OCI-LY7 (cell line): ENCODE data around the gene CD28. TPM values are rescaled to one million over a fixed set of nuclear protein-coding genes. Genes with fewer than 3 reads are reported as not detected.
"Not testable (repeated sequence)": the region's sequence is repeated elsewhere in the genome, so short reads cannot be mapped to it uniquely, and the experiment has no call there.

Experiments
- BruUV-seq: library from RNA; stranded (reverse); fragments of 400-500 nt; replicated peaks from 2 replicates; lab custom pipeline; 2021; lab: Mats Ljungman, UMichigan
- CTCF ChIA-PET: fragments of 300-600 bp; sonication (Branson Sonifier 250); formaldehyde crosslinking; loops from one replicate; lab custom pipeline; 2022; ENCODE audit warnings: antibody characterized with exemption; ENCODE audit not compliant: unreplicated experiment; lab: Charles Lee
- POLR2A ChIA-PET: fragments of 300-600 bp; sonication (Branson Sonifier 250); formaldehyde crosslinking; loops from one replicate; lab custom pipeline; 2022; ENCODE audit warnings: antibody characterized with exemption; lab: Charles Lee
- DNase-seq: peaks from one replicate; pipeline ENCODE4 v3.0.0-alpha.2; 2015; ENCODE audit warnings: low spot score
- H2AFZ ChIP-seq: fragments of 200-600 bp; sonication (generic), shearing (Covaris generic); 2 replicates; pipeline ENCODE4 v1.6.1; 2014; ENCODE audit warnings: mild to moderate bottlenecking, antibody characterized with exemption, low read length, moderate library complexity
- H3K27ac ChIP-seq: fragments of 200-600 bp; sonication (generic); 2 replicates; pipeline ENCODE4 v1.5.1; 2014; ENCODE audit warnings: mixed run types, low read depth, mild to moderate bottlenecking, moderate library complexity, low read length, inconsistent platforms; ENCODE audit not compliant: poor library complexity, severe bottlenecking
- H3K36me3 ChIP-seq: fragments of 200-600 bp; sonication (generic); 2 replicates; pipeline ENCODE4 v1.6.1; 2014; ENCODE audit warnings: mild to moderate bottlenecking, antibody characterized with exemption, low read length, moderate library complexity, mixed read lengths; ENCODE audit not compliant: insufficient read depth
- H3K4me1 ChIP-seq: fragments of 200-600 bp; sonication (generic); 2 replicates; pipeline ENCODE4 v1.5.1; 2014; ENCODE audit warnings: mild to moderate bottlenecking, low read length; ENCODE audit not compliant: insufficient read depth, poor library complexity, severe bottlenecking
- H3K4me2 ChIP-seq: fragments of 200-600 bp; sonication (generic); 2 replicates; pipeline ENCODE4 v1.6.1; 2014; ENCODE audit warnings: mild to moderate bottlenecking, low read length
- H3K4me3 ChIP-seq: fragments of 200-600 bp; sonication (generic); 2 replicates; pipeline ENCODE4 v1.5.1; 2014; ENCODE audit warnings: mild to moderate bottlenecking, low read depth, low read length; ENCODE audit not compliant: poor library complexity, severe bottlenecking
- H3K79me2 ChIP-seq: fragments of 200-600 bp; sonication (generic); 2 replicates; pipeline ENCODE4 v1.6.1; 2016; ENCODE audit warnings: low read depth, mild to moderate bottlenecking, low read length, moderate library complexity, mixed read lengths; ENCODE audit not compliant: insufficient read depth
- H3K9me2 ChIP-seq: fragments of 200-600 bp; sonication (generic); 2 replicates; pipeline ENCODE4 v1.6.1; 2016; ENCODE audit warnings: mild to moderate bottlenecking, low read length, mixed read lengths; ENCODE audit not compliant: insufficient read depth
- H3K9me3 ChIP-seq: fragments of 200-600 bp; sonication (generic); 2 replicates; pipeline ENCODE4 v1.6.1; 2014; ENCODE audit warnings: mild to moderate bottlenecking, mixed run types, low read length, mixed read lengths
- H4K20me1 ChIP-seq: fragments of 200-600 bp; sonication (generic); 2 replicates; pipeline ENCODE4 v1.6.1; 2014; ENCODE audit warnings: mild to moderate bottlenecking, antibody characterized with exemption, low read length, moderate library complexity, mixed read lengths; ENCODE audit not compliant: insufficient read depth
- EZH2phosphoT487 ChIP-seq: fragments of 200-600 bp; sonication (generic); IDR thresholded peaks from 2 replicates; pipeline ENCODE4 v1.6.1; 2018; ENCODE audit warnings: low read depth, borderline replicate concordance, mild to moderate bottlenecking, mixed run types, antibody characterized with exemption, low read length, moderate library complexity, mixed read lengths
- intact Hi-C: fragments of 100-400 bp; cut with micrococcal nuclease; formaldehyde crosslinking; loops from one replicate; pipeline ENCODE4 v1.10.0; 2022; ENCODE audit not compliant: unreplicated experiment
- total RNA-seq, 2 experiments: library from RNA; depleted of rRNA in 1 of 2; stranded (reverse); fragments of >200 nt in 1 of 2; shearing (Covaris generic) in 1 of 2; gene quantifications; 2 replicates each; pipeline ENCODE4 v1.2.3, GENCODE V29; 2014 to 2022
- TF ChIP-seq, protein P1 (sequence below): fragments of 200-600 bp; sonication (generic); conservative IDR thresholded peaks from 2 replicates; pipeline ENCODE4 v1.5.1; 2014; ENCODE audit warnings: mild to moderate bottlenecking, antibody characterized with exemption, low read length, moderate library complexity, mixed read lengths

The CD28 gene
- total RNA-seq, 2 experiments from 2014 or later: 0.92 to 44.6 TPM

DNA sequence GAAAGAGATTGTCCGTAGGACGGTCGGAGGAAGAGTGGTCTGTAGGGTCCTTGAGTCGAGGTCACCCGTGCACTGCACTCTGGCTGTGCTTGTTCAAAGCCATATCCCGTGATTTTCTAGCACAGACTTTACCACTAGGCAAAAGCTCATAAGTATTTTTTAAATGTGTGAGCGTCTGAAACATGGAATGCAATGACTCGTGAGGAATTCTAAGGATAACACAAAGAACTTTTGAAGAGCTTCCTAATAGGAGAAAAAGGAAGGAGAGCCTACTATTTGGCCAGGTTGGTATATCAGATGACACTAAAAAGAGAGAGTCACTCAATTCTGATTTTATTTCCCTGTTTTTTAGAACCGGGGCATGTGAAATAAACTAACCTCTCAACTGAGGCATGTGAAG, 68.3 kb downstream of the CD28 start:
- Histone ChIP-seq H3K36me3 (no peaks in the 10 kb centered on the region), H3K27ac (no peak overlapping the region), H2AFZ (no peak overlapping the region), H3K4me2 (no peak overlapping the region), H3K4me3 (no peak overlapping the region), H3K4me1 (no peaks in the 10 kb centered on the region), H3K79me2 (no peaks in the 10 kb centered on the region), H3K9me2 (no peaks in the 10 kb centered on the region), H4K20me1 (no peaks in the 10 kb centered on the region), H3K9me3 (0 out of 2 replicates have a peak, but pooled peaks cover 6% of the 10 kb centered on the region)
- intact Hi-C loops: no loop called here
- ChIA-PET CTCF (no interaction called here), POLR2A (interaction anchor here (0.8 kb wide), 1 partner anchor 12 kb away, joined by 4 read pairs; no protein-coding TSS in a partner anchor)
- BruUV-seq: no TSS peak
- TF ChIP-seq, protein P1, sequence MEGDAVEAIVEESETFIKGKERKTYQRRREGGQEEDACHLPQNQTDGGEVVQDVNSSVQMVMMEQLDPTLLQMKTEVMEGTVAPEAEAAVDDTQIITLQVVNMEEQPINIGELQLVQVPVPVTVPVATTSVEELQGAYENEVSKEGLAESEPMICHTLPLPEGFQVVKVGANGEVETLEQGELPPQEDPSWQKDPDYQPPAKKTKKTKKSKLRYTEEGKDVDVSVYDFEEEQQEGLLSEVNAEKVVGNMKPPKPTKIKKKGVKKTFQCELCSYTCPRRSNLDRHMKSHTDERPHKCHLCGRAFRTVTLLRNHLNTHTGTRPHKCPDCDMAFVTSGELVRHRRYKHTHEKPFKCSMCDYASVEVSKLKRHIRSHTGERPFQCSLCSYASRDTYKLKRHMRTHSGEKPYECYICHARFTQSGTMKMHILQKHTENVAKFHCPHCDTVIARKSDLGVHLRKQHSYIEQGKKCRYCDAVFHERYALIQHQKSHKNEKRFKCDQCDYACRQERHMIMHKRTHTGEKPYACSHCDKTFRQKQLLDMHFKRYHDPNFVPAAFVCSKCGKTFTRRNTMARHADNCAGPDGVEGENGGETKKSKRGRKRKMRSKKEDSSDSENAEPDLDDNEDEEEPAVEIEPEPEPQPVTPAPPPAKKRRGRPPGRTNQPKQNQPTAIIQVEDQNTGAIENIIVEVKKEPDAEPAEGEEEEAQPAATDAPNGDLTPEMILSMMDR: no peak
- no peak for TF ChIP-seq EZH2phosphoT487
- DNase-seq: no peak

DNA sequence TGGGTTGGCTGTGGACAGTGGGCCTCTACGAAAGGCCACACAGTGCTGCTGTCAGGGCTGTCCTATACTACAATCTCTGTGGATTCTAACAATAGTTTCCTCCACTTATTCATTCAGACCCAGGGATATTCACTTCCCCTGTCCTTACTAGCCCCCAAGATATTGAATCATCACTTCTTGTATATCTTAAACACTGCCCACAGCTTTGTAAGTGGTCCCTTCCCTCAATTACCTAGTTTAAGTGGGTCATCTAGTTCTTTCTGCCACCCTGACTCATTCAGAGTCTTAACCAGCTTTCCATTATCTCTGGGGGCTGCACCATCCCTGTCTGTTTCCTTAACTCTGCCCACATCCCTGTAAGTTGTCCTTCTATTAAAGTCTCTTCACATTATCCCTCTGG, 69.2 kb downstream of the CD28 start:
- Histone ChIP-seq H3K79me2 (no peaks in the 10 kb centered on the region), H3K36me3 (no peaks in the 10 kb centered on the region), H3K9me2 (no peaks in the 10 kb centered on the region), H3K4me3 (no peak overlapping the region), H3K27ac (no peak overlapping the region), H3K4me2 (no peak overlapping the region), H3K4me1 (no peaks in the 10 kb centered on the region), H4K20me1 (no peaks in the 10 kb centered on the region), H2AFZ (no peak overlapping the region), H3K9me3 (0 out of 2 replicates have a peak, but pooled peaks cover 6% of the 10 kb centered on the region)
- DNase-seq: no peak
- intact Hi-C loops: no loop called here
- ChIA-PET POLR2A (no interaction called here), CTCF (no interaction called here)
- BruUV-seq: no TSS peak
- no peak for TF ChIP-seq EZH2phosphoT487
- TF ChIP-seq, protein P1: no peak

DNA sequence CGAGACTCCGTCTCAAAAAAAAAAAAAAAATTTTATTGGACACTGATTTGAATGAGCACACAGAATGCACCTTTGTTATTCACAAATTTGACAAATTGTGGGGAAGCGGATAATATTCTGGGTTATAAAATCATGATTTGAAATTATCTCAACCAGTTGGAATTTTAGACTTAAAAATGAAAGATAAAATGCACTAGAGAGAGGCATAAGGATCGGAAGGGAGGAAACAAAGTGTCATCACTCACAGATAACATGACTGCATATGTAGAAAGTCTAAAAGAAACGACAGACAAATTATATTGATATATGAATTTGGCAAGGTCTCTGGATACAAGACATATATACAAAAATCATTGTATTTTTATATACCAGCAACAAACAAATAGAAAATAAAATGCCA, 70.6 kb downstream of the CD28 start:
- CTCF ChIA-PET: no interaction called here
- Histone ChIP-seq H2AFZ (no peak overlapping the region), H3K4me2 (no peak overlapping the region), H3K79me2 (no peaks in the 10 kb centered on the region), H3K9me3 (0 out of 2 replicates have a peak, but pooled peaks cover 6% of the 10 kb centered on the region), H3K4me1 (peaks cover under 1% of the 10 kb centered on the region), H3K36me3 (no peaks in the 10 kb centered on the region), H4K20me1 (no peaks in the 10 kb centered on the region), H3K27ac (no peak overlapping the region), H3K9me2 (no peaks in the 10 kb centered on the region), H3K4me3 (no peak overlapping the region)
- POLR2A ChIA-PET: interaction anchor here (0.6 kb wide), 1 partner anchor 454 kb away, joined by 3 read pairs; no protein-coding TSS in a partner anchor
- DNase-seq: no peak
- no TSS peak for BruUV-seq
- intact Hi-C loops: no loop called here
- TF ChIP-seq, protein P1: no peak
- TF ChIP-seq EZH2phosphoT487: no peak

DNA sequence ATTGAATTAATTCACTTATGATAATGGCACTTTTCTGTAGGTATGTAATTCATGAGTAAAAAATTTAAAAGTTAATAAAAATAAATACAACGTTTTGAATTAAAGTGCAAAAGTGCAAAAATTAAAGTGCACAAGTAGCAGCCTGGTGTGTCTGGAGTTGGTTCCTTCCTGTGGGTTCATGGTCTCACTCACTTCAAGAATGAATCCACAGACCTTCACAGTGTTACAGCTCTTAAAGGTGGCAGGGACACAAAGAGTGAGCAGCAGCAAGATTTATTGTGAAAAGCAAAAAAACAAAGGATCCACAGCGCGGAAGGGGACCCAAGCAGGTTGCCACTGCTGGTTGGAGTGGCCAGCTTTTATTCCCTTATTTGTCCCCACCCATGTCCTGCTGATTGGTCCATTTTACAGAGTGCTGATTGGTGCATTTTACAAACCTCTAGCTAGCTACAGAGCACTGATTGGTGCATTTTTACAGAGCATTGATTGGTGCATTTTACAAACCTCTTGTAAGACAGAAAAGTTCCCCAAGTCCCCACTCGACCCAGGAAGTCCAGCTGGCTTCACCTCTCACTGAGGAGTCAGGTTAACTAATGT, 73.1 kb downstream of the CD28 start:
- ChIA-PET CTCF (interaction anchor here (0.9 kb wide), 1 partner anchor 12 kb away, joined by 3 read pairs; no protein-coding TSS in a partner anchor), POLR2A (interaction anchor here (0.6 to 1.6 kb wide), 4 partner anchors 19 to 348 kb away, joined by 3 read pairs; no protein-coding TSS in a partner anchor)
- not testable (repeated sequence) for H3K9me3 ChIP-seq, H3K4me2 ChIP-seq, H3K36me3 ChIP-seq, H3K4me3 ChIP-seq, DNase-seq, H2AFZ ChIP-seq, H3K9me2 ChIP-seq, BruUV-seq, H3K27ac ChIP-seq, H4K20me1 ChIP-seq, H3K79me2 ChIP-seq
- intact Hi-C loops: loop anchor here (5.0 kb wide), 1 partner anchor 72 kb away; the partner anchor contains the start of gene CD28
- H3K4me1 ChIP-seq: peaks cover 19% of the 10 kb centered on the region
